Measurements from ENCODE around the gene VPS37C.

DNA sequence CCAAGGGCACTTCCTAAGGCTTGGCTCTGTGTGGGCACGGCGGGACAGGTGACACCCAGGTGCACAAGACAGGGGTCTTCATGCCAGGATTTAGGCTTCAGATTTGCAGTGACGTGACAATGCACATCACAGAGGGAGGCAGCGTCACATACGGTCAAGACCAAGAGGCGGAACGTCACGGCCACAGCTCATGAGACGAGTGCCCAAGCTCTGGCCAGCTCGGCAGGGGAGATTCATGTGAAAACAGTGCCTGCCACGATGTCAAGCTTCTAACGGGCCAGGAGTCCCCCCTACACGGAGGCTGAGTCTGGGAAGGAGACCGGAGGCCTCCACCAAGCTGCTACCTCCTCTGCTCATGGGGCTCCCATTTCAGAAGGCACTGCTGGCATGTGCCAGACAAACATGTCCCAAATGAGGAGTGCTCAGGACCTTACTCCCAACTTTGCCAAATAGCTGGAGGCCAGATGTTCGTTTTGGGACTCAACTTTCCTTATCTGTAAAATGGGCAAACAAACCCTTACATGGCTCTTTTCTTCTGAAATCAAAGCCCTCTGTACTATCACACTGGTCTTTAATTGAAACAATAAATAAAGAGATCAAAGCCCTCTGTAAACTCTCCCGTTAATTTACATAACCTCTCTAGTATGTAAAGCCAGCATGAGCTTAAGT, 16.6 kb downstream of the VPS37C start:
- TF ChIP-seq, protein P1, sequence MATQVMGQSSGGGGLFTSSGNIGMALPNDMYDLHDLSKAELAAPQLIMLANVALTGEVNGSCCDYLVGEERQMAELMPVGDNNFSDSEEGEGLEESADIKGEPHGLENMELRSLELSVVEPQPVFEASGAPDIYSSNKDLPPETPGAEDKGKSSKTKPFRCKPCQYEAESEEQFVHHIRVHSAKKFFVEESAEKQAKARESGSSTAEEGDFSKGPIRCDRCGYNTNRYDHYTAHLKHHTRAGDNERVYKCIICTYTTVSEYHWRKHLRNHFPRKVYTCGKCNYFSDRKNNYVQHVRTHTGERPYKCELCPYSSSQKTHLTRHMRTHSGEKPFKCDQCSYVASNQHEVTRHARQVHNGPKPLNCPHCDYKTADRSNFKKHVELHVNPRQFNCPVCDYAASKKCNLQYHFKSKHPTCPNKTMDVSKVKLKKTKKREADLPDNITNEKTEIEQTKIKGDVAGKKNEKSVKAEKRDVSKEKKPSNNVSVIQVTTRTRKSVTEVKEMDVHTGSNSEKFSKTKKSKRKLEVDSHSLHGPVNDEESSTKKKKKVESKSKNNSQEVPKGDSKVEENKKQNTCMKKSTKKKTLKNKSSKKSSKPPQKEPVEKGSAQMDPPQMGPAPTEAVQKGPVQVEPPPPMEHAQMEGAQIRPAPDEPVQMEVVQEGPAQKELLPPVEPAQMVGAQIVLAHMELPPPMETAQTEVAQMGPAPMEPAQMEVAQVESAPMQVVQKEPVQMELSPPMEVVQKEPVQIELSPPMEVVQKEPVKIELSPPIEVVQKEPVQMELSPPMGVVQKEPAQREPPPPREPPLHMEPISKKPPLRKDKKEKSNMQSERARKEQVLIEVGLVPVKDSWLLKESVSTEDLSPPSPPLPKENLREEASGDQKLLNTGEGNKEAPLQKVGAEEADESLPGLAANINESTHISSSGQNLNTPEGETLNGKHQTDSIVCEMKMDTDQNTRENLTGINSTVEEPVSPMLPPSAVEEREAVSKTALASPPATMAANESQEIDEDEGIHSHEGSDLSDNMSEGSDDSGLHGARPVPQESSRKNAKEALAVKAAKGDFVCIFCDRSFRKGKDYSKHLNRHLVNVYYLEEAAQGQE (IDR thresholded peaks at IDR 0.05; ENCODE audit: insufficient read depth in 1 of 2, low read depth in 2 of 2, low read length in 1 of 2): no peak
- no peak for TF ChIP-seq CTCF (IDR thresholded peaks at IDR 0.05)
- TF ChIP-seq POLR2AphosphoS5 (IDR thresholded peaks at IDR 0.05; ENCODE audit: low read depth, low read length): no peak
- no peak for TF ChIP-seq SIN3A (IDR thresholded peaks at IDR 0.05; ENCODE audit: borderline replicate concordance, insufficient read depth, low read depth, low read length)
- no peak for TF ChIP-seq TCF7L2 (IDR thresholded peaks at IDR 0.05; ENCODE audit: low read depth, low read length)
